Smooth muscle cell of the brain vasculature (primary cell): ENCODE data around the gene RERE.

ENCODE experiments used
- DNase-seq: peaks from one replicate; pipeline ENCODE4 v3.0.0-alpha.2; 2012; ENCODE audit warnings: low read depth, low spot score

The RERE gene

DNA sequence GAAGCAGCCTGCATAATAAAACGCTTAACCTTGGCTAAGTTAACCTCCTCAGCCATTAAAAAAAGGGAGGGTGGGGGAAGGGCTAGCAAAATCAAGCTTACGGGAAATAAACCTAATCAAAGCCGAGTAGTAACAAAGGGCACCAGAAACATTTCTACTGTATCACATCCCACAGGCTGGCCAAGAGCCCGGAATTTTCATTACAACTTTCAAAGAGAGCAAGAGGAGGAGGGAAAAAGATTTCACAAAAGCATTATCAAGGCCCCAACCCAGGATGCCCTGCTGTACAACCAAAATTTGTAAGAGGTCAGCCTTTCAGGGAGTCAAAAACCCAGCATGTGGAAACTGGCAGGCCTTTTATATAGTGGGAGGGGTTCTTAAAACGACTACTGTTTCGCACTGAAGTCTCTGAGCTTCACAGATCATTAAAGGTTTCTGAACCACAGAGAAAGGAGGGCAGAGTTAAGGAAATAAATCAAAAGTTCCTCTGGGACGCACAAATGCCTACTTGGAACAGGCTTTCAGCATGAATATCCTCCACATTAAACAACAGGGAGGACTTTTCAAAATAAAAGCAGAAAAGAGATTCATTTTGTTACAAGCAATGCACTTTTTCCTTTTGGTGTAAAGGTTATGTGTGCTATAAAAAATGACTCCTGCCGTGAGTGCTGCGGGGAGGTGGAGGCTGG, 409.1 kb downstream of the RERE start:
- no peak for DNase-seq

DNA sequence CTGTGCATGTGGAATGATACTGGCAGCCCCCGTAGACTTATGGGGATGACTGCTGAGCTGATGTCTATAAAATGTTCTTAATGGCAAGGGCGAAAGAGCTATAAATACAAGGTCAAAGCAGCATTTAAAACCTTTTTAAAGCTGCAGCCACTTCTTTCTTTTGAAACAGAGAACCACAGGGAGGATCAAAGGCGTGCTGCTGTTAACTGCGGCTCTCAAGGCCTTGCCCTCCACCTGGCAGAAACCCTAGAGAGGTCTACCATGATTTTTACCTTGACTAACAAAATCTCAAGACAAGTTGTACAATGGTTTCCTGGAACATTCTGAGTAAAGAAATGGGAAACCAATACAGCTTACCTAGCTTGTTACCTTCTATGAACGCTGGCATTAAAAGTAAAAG, 409.8 kb downstream of the RERE start:
- DNase-seq = no peak

DNA sequence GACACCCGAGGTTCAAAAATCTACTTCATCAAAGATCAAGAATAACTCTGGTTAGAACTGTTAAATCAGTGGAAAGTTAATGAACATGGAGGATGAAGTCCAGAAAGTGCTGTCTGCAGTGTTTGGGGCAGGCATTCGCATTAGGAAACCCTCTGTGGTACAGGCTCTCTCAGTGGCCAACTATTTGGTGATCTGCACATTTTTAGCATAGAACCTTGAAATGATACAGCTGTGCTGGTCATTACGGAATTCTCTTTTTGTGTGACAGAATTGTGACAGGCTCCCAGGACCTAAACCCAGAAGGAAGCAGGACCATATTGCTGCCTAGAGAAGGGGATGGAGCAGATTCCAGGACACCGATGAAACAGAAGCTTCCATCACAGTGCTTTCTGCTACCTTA, 410.5 kb downstream of the RERE start:
- DNase-seq = no peak

DNA sequence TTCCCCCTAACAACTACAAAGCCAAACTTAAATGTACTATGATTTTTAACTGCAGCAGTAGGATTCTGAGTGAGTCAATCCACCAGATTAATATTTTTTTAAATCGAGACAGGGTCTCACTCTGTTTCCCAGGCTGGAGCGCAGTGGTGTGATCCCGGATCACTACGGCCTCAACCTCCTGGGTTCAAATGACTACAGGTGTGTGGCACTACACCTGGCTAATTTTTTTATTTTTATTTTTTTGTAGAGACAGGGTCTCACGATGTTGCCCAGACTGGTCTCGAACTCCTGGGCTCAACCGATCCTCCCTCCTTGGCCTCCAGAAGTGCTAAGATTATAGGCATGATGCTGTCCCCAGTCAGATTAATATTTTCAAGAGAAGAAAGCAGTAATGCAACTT, 411.4 kb downstream of the RERE start:
- no peak for DNase-seq

DNA sequence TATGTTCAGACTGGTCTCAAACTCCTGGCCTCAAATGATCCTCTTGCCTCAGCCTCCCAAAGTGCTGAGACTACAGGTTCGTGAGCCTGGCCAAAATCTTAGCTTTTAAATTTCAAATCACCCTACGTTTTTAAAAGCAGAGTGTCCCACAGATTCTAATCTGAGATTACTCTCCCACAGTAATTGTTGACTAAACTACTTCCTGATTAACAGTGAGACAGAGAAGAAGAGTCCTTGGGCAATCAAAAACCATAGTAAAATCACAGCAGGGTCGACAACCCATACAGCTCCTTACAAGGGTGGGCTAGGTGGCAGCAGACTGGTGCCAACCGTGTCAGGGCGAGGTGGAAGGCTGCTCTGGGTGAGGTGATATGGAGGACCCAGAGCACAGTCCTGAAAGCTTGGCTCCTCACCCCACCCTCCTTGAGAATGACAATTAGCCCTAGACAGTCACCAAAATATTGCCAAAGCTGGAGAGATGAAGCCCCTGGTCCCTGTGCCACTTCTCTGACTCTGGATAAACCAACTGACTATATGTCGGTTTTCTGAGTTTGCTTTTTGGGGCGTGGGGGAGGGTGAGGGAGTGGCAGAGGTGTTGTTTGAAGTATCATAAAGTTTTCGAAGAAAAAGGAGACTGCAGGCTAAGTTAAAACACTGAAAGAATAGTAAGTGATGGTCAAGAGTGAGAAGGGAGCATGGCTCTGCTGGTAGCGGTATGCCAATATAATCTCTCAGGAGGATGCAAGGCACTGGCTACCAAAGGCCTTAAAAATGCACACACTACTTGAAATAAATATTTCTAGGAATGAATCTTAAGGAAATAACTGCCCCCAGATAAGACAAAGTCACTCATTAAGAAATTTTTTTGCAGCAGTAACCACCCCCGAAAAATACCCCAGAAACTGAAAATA, 412.7 kb downstream of the RERE start:
- no peak for DNase-seq

DNA sequence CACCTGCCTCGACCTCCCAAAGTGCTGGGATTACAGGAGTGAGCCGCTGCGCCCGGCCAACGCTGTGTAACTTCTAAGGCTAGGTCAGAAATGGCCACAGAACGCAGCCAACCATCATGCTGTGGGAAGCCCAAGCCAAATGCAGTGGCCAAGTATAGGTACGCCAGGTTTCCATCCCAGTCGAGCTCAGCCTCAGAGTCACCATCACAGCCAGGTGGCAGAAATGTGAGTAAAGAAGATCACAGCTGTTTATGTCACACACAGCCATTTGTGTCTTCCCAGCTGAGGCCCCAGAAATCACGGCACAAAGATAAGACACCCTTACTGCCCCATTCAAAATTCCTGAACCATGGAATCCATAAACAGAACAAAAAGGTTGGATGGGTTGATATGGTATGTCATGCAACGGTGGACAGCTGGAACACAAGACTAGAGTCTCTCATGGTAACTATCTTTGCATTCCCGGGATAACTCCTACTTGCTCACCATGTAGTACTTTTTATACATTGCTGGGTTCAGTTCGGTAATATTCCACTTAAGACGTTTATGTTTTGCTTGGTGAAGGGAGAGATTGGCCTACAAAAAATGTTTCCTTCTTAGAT, 415.2 kb downstream of the RERE start:
- DNase-seq = no peak

DNA sequence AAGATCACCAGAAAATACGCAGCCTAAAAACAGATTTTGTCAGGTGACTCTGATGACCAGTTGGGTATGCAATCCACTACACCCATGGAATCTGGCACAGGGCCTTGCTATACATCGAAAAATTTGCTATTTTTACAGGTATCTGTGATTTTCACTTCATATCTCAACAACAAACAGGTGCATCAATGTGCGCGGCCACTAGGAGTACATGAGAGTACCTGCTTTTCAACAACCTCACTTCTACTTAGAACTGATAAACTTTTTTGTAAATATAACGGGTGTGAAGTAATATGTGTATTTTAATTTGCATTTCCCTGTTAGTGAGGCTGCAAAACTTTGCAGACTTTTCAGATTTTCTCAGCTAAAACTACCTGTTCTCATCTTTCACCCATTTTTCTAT, 418.8 kb downstream of the RERE start:
- DNase-seq = no peak

DNA sequence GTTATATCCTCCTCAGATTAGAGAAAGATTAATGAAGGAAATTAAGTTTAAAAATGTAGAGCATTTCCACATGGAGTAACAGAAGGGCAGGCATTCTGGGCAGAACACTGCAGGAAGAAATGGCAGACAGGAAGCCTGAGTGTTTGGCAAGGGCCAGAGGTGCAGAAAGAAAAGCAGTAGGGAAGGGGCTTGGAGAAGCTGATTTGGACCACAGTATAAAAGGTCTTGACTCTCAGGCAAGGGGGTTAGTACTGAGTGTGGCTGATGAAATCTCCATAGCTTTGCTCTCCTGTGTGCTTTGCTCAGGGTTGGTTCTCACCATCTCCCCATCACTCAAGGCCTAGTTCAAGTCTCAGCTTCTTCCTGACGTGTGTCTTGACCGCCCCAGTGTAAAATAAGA, 419.4 kb downstream of the RERE start:
- no peak for DNase-seq

DNA sequence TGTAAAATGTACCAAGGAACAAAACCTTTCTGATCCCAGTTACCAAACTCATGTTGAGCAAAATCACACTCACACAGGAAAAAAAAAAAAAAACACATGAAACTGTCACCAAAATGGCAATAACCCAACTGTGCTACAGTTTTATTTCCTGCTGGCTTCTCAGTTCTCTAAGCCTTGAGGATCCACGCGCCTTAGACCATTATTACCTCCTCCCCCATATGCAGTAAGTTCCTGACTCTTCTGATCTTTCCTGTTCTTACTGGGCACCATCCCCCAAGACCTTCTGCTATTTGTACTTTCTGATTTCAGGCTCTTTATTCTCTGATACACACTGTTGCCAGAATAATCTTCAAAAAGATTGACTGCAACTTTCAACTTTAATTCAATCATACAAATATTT, 419.9 kb downstream of the RERE start:
- no peak for DNase-seq

DNA sequence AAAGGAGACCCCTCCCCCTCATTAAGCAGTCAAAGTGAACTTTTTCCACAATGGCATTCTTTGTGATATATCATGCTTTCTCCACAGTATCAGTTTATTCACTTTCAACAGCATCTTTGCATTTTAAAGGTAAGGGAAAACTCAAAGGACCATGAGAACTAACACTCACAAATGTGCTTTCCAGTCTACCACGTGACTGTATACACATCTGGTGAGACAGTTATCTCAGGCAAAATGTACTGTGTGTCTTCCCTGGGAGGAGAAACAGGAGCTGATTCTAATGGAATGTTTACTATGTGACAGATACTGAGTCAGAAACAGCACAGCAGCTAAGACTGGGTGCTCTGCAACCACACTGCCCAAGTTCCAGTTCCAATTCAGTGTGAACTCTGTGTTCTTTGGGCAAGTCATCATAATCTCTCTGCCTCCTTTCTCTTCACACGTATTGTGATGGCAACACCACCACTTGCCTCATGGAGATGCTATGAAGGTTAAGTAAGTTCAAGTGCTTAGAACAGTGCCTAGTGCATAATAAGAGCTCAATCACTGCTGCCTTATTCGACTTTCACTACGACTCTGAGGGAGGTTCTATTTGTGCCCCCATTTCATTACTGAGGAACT, 420.5 kb downstream of the RERE start:
- DNase-seq = no peak

DNA sequence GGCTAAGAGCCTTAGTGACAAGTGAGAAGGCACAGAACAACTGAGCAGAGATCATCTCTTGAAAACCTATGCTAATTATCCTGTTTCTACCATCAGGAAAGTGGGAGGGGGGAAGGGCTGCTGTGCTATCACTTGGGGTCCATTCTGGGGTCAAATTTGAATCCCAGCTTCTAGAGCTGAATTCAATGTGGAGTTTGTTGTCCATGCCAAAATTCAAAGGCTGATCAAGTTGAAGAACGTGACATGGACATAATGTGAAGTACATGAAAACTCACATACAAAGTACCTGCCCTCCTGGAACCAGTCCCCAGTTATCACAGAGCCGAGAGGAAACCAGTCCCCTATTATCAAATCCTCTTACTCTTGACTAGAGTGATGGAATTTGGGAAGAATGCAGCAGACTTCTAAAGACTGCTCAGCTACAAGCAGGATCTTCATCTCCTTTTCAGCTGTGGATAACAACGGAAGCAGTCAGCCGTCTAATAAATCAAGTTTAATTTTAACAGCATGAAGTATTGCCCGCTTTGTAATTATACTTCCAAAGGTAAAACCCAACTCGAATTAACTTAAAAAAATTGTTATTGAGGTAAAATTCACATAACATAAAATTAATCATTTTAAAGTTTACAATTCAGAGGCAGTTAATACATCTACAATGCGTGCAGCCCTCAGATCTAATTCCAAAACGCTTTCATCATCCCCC, 421.2 kb downstream of the RERE start:
- no peak for DNase-seq

DNA sequence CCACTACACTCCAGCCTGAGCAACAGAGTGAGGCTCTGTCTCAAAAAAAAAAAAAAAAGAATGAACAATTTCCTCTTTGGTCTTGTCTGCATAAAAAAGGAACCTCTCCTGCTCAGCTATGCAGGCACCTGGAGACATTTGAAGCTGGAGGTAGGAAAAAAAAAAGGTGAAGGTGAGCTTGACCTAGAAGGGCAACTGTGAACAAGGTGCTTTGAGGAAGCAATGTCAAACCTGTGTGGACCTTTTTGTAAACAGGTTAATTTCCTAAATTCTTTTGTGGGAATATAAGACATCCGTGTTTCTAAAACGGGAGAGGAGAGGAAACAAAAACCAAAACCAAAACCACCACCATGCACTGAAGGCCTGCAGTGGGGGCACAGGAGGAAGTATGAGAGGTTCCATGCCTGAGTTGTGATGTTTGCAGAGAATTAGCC, 422.0 kb downstream of the RERE start:
- DNase-seq = no peak

DNA sequence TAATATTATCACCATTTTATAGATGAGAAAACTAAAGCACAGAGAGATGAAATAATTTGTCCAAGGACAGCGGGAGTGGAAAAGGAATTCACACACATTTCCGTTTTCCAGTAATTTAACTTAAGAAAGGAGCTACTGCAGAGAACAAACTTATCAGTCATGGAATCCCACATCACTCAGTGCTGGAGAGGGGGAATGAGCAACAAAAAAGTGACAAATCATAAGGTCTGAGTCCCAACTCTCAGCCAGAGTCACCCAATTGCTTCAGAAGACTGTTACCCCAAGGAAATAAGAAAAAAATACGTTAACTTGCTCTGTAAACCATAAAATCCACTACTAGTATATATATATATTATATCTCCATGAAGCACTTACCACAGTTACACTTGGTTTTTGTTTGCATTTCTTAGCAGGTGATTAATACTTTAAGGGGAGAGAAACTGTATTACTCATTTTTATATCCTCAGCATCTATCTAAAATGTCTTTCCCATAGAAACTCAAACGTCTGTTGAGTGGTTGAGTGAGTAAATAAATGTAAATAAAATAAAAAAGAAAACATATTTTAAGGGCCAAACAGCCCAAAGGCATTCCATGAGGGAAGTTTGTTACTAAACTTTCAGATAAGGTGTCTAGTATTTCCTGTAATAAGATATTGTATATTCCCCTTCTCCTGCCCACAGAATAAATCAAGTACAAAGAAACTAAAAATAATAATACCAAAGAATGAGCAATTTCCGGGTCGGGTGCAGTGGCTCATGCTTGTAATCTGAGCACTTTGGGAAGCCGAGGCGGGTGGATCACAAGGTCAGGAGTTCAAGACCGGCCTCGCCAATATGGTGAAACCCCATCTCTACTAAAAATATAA, 422.8 kb downstream of the RERE start:
- no peak for DNase-seq

DNA sequence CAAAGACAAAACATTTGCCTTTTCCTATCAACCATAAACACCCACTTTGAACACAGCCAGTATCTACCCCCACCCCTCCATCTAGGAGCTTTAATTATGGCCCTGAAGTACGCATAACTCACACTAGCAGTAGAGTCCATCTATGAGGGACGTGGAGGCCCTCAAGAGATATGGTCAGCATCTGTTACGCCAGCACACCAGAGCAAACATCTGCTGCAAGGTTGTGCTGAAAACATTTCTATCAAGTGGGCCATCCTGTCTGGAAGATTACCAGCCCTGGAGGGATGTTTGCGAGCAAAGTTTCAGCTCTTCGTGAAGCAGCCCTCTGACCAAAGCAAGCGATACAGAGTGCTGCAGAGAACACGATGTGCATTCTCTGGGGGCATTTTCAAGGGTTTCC, 424.9 kb downstream of the RERE start:
- no peak for DNase-seq

DNA sequence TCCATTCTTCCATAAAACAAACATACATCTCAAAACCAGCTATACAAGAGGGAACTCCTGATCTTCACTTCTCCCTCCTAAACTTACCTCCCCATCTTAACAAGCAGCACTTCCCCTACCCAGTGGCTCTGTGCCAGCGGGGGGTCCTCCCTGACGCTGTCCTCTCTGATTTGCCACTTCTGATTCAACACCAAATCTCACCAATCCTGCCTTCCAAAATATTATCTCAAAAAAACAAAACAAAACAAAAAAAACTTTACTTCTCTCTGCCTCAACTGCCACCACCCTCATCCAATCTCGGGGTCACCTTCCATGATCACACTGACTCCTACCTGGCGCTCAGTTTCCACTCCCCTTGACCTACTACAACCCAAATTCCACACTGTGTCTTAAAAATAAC, 426.7 kb downstream of the RERE start:
- DNase-seq = no peak

DNA sequence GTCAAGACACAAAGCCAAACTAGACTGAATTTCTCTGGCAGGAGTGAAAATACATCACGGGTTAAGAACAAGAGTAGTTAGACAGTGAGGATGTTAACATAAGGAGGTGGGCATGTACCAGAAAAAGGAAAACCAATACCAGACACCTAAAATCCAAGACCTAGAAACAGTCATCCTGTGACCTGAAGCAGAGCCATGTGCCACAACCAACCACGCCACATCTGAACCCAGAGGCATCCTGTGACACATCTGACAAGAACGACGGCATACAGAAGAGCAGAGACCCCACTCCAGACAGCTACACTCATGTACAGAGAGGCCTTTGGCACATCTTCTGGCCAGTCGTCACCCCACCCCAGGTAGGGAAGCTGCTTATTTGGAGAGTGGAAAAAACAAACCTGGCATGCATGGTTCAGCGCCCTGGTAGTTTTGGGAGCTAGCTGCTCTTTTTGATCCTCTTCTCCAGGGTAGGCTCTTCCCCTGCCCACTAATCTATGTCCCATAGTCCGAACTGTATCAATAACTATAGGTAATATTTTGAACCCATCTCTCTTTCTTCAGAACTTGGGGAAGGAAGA, 427.4 kb downstream of the RERE start:
- no peak for DNase-seq

DNA sequence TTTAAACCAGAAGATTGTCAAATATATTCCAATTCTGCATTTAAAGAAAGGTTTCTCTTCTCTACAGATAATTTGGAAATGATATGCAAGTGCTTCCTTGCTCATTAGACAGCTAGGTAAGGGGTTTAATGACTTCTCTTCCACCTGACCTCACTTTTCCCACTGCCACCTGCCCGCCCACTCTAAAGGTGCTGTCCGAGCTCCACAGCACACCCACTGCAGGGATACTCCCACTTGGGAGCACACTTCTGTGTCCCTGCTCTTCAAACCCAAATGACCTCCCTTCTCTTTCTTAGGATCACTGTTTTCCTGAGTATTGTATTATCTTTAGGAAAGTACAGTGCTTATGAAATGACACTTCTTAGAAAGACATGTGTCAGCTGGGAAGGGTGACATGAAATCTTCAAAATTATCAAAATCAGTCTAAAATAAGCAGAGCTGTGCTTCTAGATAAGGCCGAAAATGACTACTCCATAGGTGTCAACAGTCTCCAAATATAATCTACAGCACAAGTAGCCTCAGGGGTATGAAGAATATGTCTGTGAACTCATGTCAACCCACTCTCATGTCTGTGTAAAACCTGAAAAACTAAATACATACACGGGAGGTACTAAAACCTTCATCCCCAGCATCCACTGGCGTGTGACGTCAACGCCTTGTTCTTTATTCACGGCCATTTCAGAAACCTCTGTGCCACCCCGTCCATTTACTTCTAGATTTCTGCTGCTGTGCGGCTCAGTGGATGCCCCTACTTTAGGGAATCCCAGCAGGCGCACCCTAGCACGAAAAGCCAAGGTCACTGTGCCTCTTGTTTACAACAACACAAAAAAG, 428.5 kb downstream of the RERE start:
- DNase-seq = no peak

DNA sequence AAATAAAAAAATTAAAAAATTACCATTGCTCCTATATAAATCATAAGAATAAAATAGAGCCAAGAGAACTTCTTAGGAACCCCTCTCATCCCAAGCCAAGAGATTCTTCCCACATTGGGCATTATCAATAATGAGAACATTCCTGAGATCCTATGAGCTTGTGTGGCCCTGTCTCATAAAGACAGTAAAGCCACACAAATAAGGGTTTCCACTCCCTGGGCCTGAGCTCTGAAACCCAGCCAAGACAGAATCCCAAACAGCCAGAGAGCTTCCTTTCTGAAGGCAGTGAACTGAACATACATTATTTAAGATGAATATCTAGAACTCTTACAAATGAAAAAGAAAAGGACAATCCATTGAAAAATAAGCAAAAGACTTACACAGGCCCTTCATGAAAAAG, 431.2 kb downstream of the RERE start:
- DNase-seq = no peak

DNA sequence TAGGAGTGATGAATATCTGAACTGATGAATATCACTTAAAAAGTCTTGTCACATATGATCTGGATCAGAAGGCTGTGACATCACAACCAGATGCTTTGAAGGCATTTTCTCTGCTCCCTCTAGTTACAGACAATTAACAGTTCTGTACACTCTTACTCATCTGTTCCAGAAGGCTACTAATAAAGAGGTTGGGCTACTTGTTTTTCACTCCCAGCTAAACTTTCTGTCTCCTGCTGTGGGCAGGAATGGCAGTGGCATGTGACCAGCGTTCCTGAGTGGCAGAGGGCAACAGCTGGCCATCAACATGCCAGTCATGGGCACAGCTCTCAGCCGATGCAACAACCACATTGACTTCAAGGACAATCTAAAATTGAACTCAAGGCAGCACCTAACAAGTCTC, 432.9 kb downstream of the RERE start:
- DNase-seq = no peak
